SK-N-SH treated with all-trans-retinoic acid at 6 μM for 48 hours (cell line): ENCODE results near the gene SIGLEC8.

Source experiments
- ARNTL ChIP-seq: fragments of 450-650 bp; formaldehyde crosslinking; IDR thresholded peaks from 2 replicates; pipeline ENCODE4 v1.5.0; 2020; ENCODE audit warnings: low read depth, mild to moderate bottlenecking, moderate library complexity, borderline replicate concordance
- CSDC2 ChIP-seq: fragments of 250-450 bp; sonication (Bioruptor Pico); IDR thresholded peaks from 2 replicates; pipeline ENCODE4 v1.5.0; 2020; ENCODE audit warnings: mild to moderate bottlenecking, moderate library complexity
- ISL1 ChIP-seq: fragments of 250-450 bp; sonication (Bioruptor Pico); IDR thresholded peaks from 2 replicates; pipeline ENCODE4 v2.1.2; 2022; ENCODE audit warnings: mild to moderate bottlenecking, moderate library complexity
- PPARA ChIP-seq: fragments of 250-450 bp; sonication (Bioruptor Pico); IDR thresholded peaks from 2 replicates; pipeline ENCODE4 v1.5.0; 2020; ENCODE audit warnings: mild to moderate bottlenecking, borderline replicate concordance
- ZFP30 ChIP-seq: fragments of 450-650 bp; formaldehyde crosslinking; IDR thresholded peaks from 2 replicates; pipeline ENCODE4 v1.5.0; 2022; ENCODE audit warnings: mild to moderate bottlenecking, moderate library complexity
- ZNF70 ChIP-seq: fragments of 450-650 bp; formaldehyde crosslinking; IDR thresholded peaks from 2 replicates; pipeline ENCODE4 v1.5.0; 2020; ENCODE audit warnings: mild to moderate bottlenecking, moderate library complexity

GRCh38 chr19:51478381-51479234, 20.4 kb upstream of the SIGLEC8 start, which contains the start of gene CEACAM18:
- TF ChIP-seq ISL1 (CRISPR knock-in tag) (no peak), CSDC2 (CRISPR knock-in tag) (no peak), ARNTL (CRISPR knock-in tag) (no peak), ZFP30 (no peak), PPARA (no peak), ZNF70 (no peak)
